ENCODE results near the gene HOXC11.

HOXC11 gene

GRCh38 chr12:53972152-53972702 is 699 bp upstream of the HOXC11 start:
- Histone ChIP-seq H3K9ac (ENCODE audit: low read length) (no peak overlapping the region), H3K36me3 (ENCODE audit: control insufficient read depth, low read depth, low read length) (no peaks in the 10 kb centered on the region), H3K27ac (ENCODE audit: low read length) (no peak overlapping the region), H3K4me3 (ENCODE audit: low read length) (no peak overlapping the region), H3K4me1 (ENCODE audit: control insufficient read depth, low read depth, low read length) (peaks cover 7% of the 10 kb centered on the region), H3K27me3 (ENCODE audit: control insufficient read depth, insufficient read depth, low read length) (peaks cover 100% of the 10 kb centered on the region), H3K9me3 (ENCODE audit: control insufficient read depth, low read depth, low read length) (no peaks in the 10 kb centered on the region)

- H3K4me3 ChIP-seq (ENCODE audit: low read length) = peak overlapping the region; percentile 13
- H3K9me3 ChIP-seq (ENCODE audit: control insufficient read depth, low read depth, low read length) = no peaks in the 10 kb centered on the region
- no peak overlapping the region for H3K9ac ChIP-seq (ENCODE audit: low read length)
- peaks cover 100% of the 10 kb centered on the region for H3K27me3 ChIP-seq (ENCODE audit: control insufficient read depth, insufficient read depth, low read length)
- H3K27ac ChIP-seq (ENCODE audit: low read length) = no peak overlapping the region
- H3K4me1 ChIP-seq (ENCODE audit: control insufficient read depth, low read depth, low read length) = peaks cover 7% of the 10 kb centered on the region
- H3K36me3 ChIP-seq (ENCODE audit: control insufficient read depth, low read depth, low read length) = no peaks in the 10 kb centered on the region
Observed at GRCh38 chr12:53973236-53974042, 513 bp downstream of the HOXC11 start.

GRCh38 chr12:53974084-53975063 is 1.4 kb downstream of the HOXC11 start, which contains the start of gene HOTAIR:
TSS of gene HOTAIR (minus strand) at chr12:53974954.
- peaks cover 7% of the 10 kb centered on the region for H3K4me1 ChIP-seq (ENCODE audit: control insufficient read depth, low read depth, low read length)
- H3K27me3 ChIP-seq (ENCODE audit: control insufficient read depth, insufficient read depth, low read length) = peaks cover 100% of the 10 kb centered on the region
- H3K9me3 ChIP-seq (ENCODE audit: control insufficient read depth, low read depth, low read length) = no peaks in the 10 kb centered on the region
- no peak within 1 kb of the TSS for H3K27ac ChIP-seq (ENCODE audit: low read length)
- H3K36me3 ChIP-seq (ENCODE audit: control insufficient read depth, low read depth, low read length) = no peaks in the 10 kb centered on the region
- H3K4me3 ChIP-seq (ENCODE audit: low read length) = no peak within 1 kb of the TSS
- H3K9ac ChIP-seq (ENCODE audit: low read length) = no peak within 1 kb of the TSS

- Histone ChIP-seq H3K9ac (ENCODE audit: low read length) (no peak overlapping the region), H3K4me1 (ENCODE audit: control insufficient read depth, low read depth, low read length) (peaks cover 7% of the 10 kb centered on the region), H3K36me3 (ENCODE audit: control insufficient read depth, low read depth, low read length) (no peaks in the 10 kb centered on the region), H3K9me3 (ENCODE audit: control insufficient read depth, low read depth, low read length) (no peaks in the 10 kb centered on the region), H3K27ac (ENCODE audit: low read length) (no peak overlapping the region), H3K27me3 (ENCODE audit: control insufficient read depth, insufficient read depth, low read length) (peaks cover 100% of the 10 kb centered on the region), H3K4me3 (ENCODE audit: low read length) (no peak overlapping the region)
Observed at GRCh38 chr12:53975064-53975471, 2.1 kb downstream of the HOXC11 start.

GRCh38 chr12:53975479-53976152 is 2.7 kb downstream of the HOXC11 start:
- H3K9me3 ChIP-seq (ENCODE audit: control insufficient read depth, low read depth, low read length) = no peaks in the 10 kb centered on the region
- no peak overlapping the region for H3K9ac ChIP-seq (ENCODE audit: low read length)
- H3K4me3 ChIP-seq (ENCODE audit: low read length) = no peak overlapping the region
- no peak overlapping the region for H3K27ac ChIP-seq (ENCODE audit: low read length)
- peaks cover 100% of the 10 kb centered on the region for H3K27me3 ChIP-seq (ENCODE audit: control insufficient read depth, insufficient read depth, low read length)
- H3K4me1 ChIP-seq (ENCODE audit: control insufficient read depth, low read depth, low read length) = peaks cover 7% of the 10 kb centered on the region
- no peaks in the 10 kb centered on the region for H3K36me3 ChIP-seq (ENCODE audit: control insufficient read depth, low read depth, low read length)

- Histone ChIP-seq H3K9me3 (ENCODE audit: control insufficient read depth, low read depth, low read length) (no peaks in the 10 kb centered on the region), H3K9ac (ENCODE audit: low read length) (no peak overlapping the region), H3K27me3 (ENCODE audit: control insufficient read depth, insufficient read depth, low read length) (peaks cover 100% of the 10 kb centered on the region), H3K36me3 (ENCODE audit: control insufficient read depth, low read depth, low read length) (no peaks in the 10 kb centered on the region), H3K4me3 (ENCODE audit: low read length) (no peak overlapping the region), H3K27ac (ENCODE audit: low read length) (no peak overlapping the region), H3K4me1 (ENCODE audit: control insufficient read depth, low read depth, low read length) (peaks cover 7% of the 10 kb centered on the region)
Observed at GRCh38 chr12:53976172-53976822, 3.4 kb downstream of the HOXC11 start.

GRCh38 chr12:53976823-53977595 is 4.1 kb downstream of the HOXC11 start:
- no peaks in the 10 kb centered on the region for H3K9me3 ChIP-seq (ENCODE audit: control insufficient read depth, low read depth, low read length)
- H3K27ac ChIP-seq (ENCODE audit: low read length) = no peak overlapping the region
- H3K27me3 ChIP-seq (ENCODE audit: control insufficient read depth, insufficient read depth, low read length) = peaks cover 100% of the 10 kb centered on the region
- no peak overlapping the region for H3K4me3 ChIP-seq (ENCODE audit: low read length)
- H3K9ac ChIP-seq (ENCODE audit: low read length) = no peak overlapping the region
- peaks cover 7% of the 10 kb centered on the region for H3K4me1 ChIP-seq (ENCODE audit: control insufficient read depth, low read depth, low read length)
- H3K36me3 ChIP-seq (ENCODE audit: control insufficient read depth, low read depth, low read length) = no peaks in the 10 kb centered on the region

GRCh38 chr12:53977596-53978445 is 4.9 kb downstream of the HOXC11 start:
- Histone ChIP-seq H3K9me3 (ENCODE audit: control insufficient read depth, low read depth, low read length) (no peaks in the 10 kb centered on the region), H3K27me3 (ENCODE audit: control insufficient read depth, insufficient read depth, low read length) (peaks cover 100% of the 10 kb centered on the region), H3K4me3 (ENCODE audit: low read length) (no peak overlapping the region), H3K36me3 (ENCODE audit: control insufficient read depth, low read depth, low read length) (no peaks in the 10 kb centered on the region), H3K4me1 (ENCODE audit: control insufficient read depth, low read depth, low read length) (peaks cover 6% of the 10 kb centered on the region), H3K27ac (ENCODE audit: low read length) (no peak overlapping the region), H3K9ac (ENCODE audit: low read length) (no peak overlapping the region)

- Histone ChIP-seq H3K27ac (ENCODE audit: low read length) (no peak overlapping the region), H3K9ac (ENCODE audit: low read length) (no peak overlapping the region), H3K36me3 (ENCODE audit: control insufficient read depth, low read depth, low read length) (no peaks in the 10 kb centered on the region), H3K27me3 (ENCODE audit: control insufficient read depth, insufficient read depth, low read length) (peaks cover 100% of the 10 kb centered on the region), H3K9me3 (ENCODE audit: control insufficient read depth, low read depth, low read length) (no peaks in the 10 kb centered on the region), H3K4me3 (ENCODE audit: low read length) (no peak overlapping the region), H3K4me1 (ENCODE audit: control insufficient read depth, low read depth, low read length) (peaks cover 3% of the 10 kb centered on the region)
Observed at GRCh38 chr12:53978477-53979356, 5.8 kb downstream of the HOXC11 start.

All from iPS-18a (cell line).